Smooth muscle cell of the pulmonary artery (primary cell): ENCODE data around the gene PKDCC. TPM values are rescaled to one million over a fixed set of nuclear protein-coding genes. Genes with fewer than 3 reads are reported as not detected.

ENCODE experiments used
- total RNA-seq: library from RNA; depleted of rRNA; stranded (reverse); fragments of >200 nt; gene quantifications from 2 replicates; pipeline ENCODE4 v1.2.3, GENCODE V29; 2014

The PKDCC gene, protein sequence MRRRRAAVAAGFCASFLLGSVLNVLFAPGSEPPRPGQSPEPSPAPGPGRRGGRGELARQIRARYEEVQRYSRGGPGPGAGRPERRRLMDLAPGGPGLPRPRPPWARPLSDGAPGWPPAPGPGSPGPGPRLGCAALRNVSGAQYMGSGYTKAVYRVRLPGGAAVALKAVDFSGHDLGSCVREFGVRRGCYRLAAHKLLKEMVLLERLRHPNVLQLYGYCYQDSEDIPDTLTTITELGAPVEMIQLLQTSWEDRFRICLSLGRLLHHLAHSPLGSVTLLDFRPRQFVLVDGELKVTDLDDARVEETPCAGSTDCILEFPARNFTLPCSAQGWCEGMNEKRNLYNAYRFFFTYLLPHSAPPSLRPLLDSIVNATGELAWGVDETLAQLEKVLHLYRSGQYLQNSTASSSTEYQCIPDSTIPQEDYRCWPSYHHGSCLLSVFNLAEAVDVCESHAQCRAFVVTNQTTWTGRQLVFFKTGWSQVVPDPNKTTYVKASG
- 17.4 and 86.0 TPM in 2 replicates for total RNA-seq

DNA sequence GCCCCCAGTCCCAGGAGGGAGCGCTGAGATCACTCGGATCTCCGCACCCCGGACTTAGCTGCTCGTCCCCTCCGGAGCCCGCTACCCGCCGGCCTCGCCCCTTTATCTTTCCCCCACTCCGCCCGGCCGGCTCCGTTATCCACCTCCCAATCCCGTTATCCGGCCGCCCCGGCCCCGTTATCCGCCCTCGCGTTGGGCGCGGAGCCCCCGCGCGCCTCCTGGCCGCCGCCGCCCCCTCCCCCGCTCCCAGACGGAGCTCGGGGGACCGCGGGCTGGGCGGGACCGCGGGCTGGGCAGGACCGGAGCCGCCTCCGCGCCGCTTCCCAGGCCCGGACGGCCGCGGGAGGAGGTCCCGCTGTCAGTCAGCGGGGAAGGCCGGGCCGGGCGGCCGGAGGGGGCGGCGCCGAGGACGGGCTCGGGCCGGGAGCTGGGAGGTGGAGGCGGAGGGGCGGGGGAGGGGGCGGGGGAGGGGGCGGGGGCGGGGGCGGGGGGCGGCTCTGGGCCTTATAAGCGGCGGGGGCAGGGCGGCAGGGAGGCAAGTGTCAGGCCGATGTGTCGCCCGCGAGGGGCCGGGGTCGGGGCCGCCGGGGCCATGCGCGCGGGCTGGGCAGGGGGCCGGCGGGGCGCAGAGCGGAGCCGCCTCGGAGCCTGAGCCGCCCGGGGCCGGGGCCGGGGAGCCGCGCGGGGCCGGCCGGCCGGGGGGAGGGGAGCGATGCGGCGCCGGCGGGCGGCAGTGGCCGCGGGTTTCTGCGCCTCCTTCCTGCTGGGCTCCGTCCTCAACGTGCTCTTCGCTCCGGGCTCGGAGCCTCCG is at the start of gene PKDCC:
Gene PKDCC, plus strand, starts transcription at position 534 of the 811 bp plus-strand sequence. Its CDS starts 179 bp downstream, at position 713.

Other genes starting within 250 kb of the PKDCC start
- gene EML4, start 121.3 kb downstream of the PKDCC start, total RNA-seq = 40.8 and 59.7 TPM in 2 replicates